SU-DHL-6 (cell line): Measurements from ENCODE around the gene EVL.

ENCODE experiments used
- H2AFZ ChIP-seq: fragments of 200-600 bp; sonication (generic); 2 replicates; pipeline ENCODE4 v1.6.1; 2014; ENCODE audit warnings: low read depth, mild to moderate bottlenecking, moderate library complexity, mixed read lengths, antibody characterized with exemption, low read length; ENCODE audit not compliant: severe bottlenecking
- H3F3A ChIP-seq: fragments of 200-600 bp; shearing (Covaris generic); 2 replicates; pipeline ENCODE4 v1.6.0; 2016; ENCODE audit warnings: antibody characterized with exemption, mild to moderate bottlenecking; ENCODE audit not compliant: insufficient read depth
- H3K27ac ChIP-seq: fragments of 200-600 bp; sonication (generic); 2 replicates; pipeline ENCODE4 v1.5.1; 2016; ENCODE audit warnings: low read depth, mild to moderate bottlenecking, low read length, moderate library complexity, mixed read lengths
- H3K27me3 ChIP-seq: fragments of 200-600 bp; sonication (generic), shearing (Covaris generic); 2 replicates; pipeline ENCODE4 v1.6.0; 2014; ENCODE audit warnings: mild to moderate bottlenecking, low read length
- H3K36me3 ChIP-seq: fragments of 200-600 bp; sonication (generic); 2 replicates; pipeline ENCODE4 v1.6.1; 2014; ENCODE audit warnings: mild to moderate bottlenecking, low read length, mixed read lengths
- H3K4me2 ChIP-seq: fragments of 300-600, 200-600 bp; shearing (Covaris generic), sonication (generic); 2 replicates; pipeline ENCODE4 v1.6.0; 2014; ENCODE audit warnings: low read length, low read depth, mild to moderate bottlenecking; ENCODE audit not compliant: poor library complexity, severe bottlenecking
- H3K4me3 ChIP-seq: fragments of 200-600 bp; sonication (generic); 2 replicates; pipeline ENCODE4 v1.5.1; 2014; ENCODE audit warnings: antibody characterized with exemption, low read length, mild to moderate bottlenecking, mixed read lengths; ENCODE audit not compliant: insufficient read depth, poor library complexity, severe bottlenecking
- H3K79me2 ChIP-seq: fragments of 200-600 bp; sonication (generic); 2 replicates; pipeline ENCODE4 v1.6.1; 2014; ENCODE audit warnings: mild to moderate bottlenecking, low read length, moderate library complexity; ENCODE audit not compliant: insufficient read depth
- H3K9ac ChIP-seq: fragments of 200-600 bp; sonication (generic); 2 replicates; pipeline ENCODE4 v1.7.0; 2014; ENCODE audit warnings: mild to moderate bottlenecking, low read length
- H3K9me2 ChIP-seq: fragments of 200-600 bp; sonication (generic); replicated peaks from 2 replicates; pipeline ENCODE4 v1.6.1; 2014; ENCODE audit warnings: low read length; ENCODE audit not compliant: insufficient read depth
- H3K9me3 ChIP-seq: fragments of 200-600 bp; sonication (generic); 2 replicates; pipeline ENCODE4 v1.6.1; 2014; ENCODE audit warnings: low read length, mixed read lengths; ENCODE audit not compliant: insufficient read depth
- H4K20me1 ChIP-seq: fragments of 200-600 bp; sonication (generic); 2 replicates; pipeline ENCODE4 v1.6.1; 2014; ENCODE audit warnings: low read depth, mild to moderate bottlenecking, antibody characterized with exemption, low read length, moderate library complexity, mixed read lengths
- CTCF ChIP-seq: fragments of 200-600 bp; sonication (generic); IDR thresholded peaks from one replicate; pipeline ENCODE4 v1.5.1; 2017; ENCODE audit warnings: antibody characterized with exemption, mild to moderate bottlenecking, low read length, moderate library complexity; ENCODE audit not compliant: insufficient read depth, poor library complexity, severe bottlenecking
- EZH2phosphoT487 ChIP-seq: fragments of 200-600 bp; sonication (generic), shearing (Covaris generic); conservative IDR thresholded peaks from 2 replicates; pipeline ENCODE4 v1.6.1; 2018; ENCODE audit warnings: mild to moderate bottlenecking, antibody characterized with exemption, low read length, moderate library complexity, mixed read lengths

Gene EVL

GRCh38 chr14:100138955-100139354 lies 73.7 kb downstream of the EVL start:
- H3K9ac ChIP-seq = no peak overlapping the region
- no peaks in the 10 kb centered on the region for H3K79me2 ChIP-seq
- H2AFZ ChIP-seq = no peak overlapping the region
- no peak overlapping the region for H3K4me2 ChIP-seq
- H3K27ac ChIP-seq = no peak overlapping the region
- no peak overlapping the region for H3K4me3 ChIP-seq
- H3K36me3 ChIP-seq = no peaks in the 10 kb centered on the region
- H3K9me3 ChIP-seq = no peaks in the 10 kb centered on the region
- no peaks in the 10 kb centered on the region for H4K20me1 ChIP-seq
- no peak for TF ChIP-seq CTCF
- H3K27me3 ChIP-seq = no peaks in the 10 kb centered on the region
- no peaks in the 10 kb centered on the region for H3F3A ChIP-seq
- no peaks in the 10 kb centered on the region for H3K9me2 ChIP-seq

- no peaks in the 10 kb centered on the region for H3K9me3 ChIP-seq
- no peaks in the 10 kb centered on the region for H3K27me3 ChIP-seq
- H3K27ac ChIP-seq = no peak overlapping the region
- H3F3A ChIP-seq = no peaks in the 10 kb centered on the region
- no peaks in the 10 kb centered on the region for H3K79me2 ChIP-seq
- TF ChIP-seq CTCF (no peak), EZH2phosphoT487 (no peak)
- H3K36me3 ChIP-seq = no peaks in the 10 kb centered on the region
- H2AFZ ChIP-seq = no peak overlapping the region
- H3K9ac ChIP-seq = no peak overlapping the region
- H3K4me2 ChIP-seq = no peak overlapping the region
- H3K9me2 ChIP-seq = no peaks in the 10 kb centered on the region
- no peak overlapping the region for H3K4me3 ChIP-seq
- no peaks in the 10 kb centered on the region for H4K20me1 ChIP-seq
These were observed 75.3 kb downstream of the EVL start for GRCh38 chr14:100140452-100141078.

GRCh38 chr14:100141098-100141497 lies 75.9 kb downstream of the EVL start:
- Histone ChIP-seq H2AFZ (no peak overlapping the region), H3K79me2 (no peaks in the 10 kb centered on the region), H3K27ac (no peak overlapping the region), H3F3A (no peaks in the 10 kb centered on the region), H3K4me2 (no peak overlapping the region), H3K9ac (no peak overlapping the region), H3K27me3 (no peaks in the 10 kb centered on the region), H3K9me3 (no peaks in the 10 kb centered on the region), H3K9me2 (no peaks in the 10 kb centered on the region), H3K36me3 (no peaks in the 10 kb centered on the region), H3K4me3 (no peak overlapping the region), H4K20me1 (no peaks in the 10 kb centered on the region)
- TF ChIP-seq CTCF (no peak), EZH2phosphoT487 (no peak)
